Measurements from ENCODE around the gene SIPA1L3.

Gene SIPA1L3

GRCh38 chr19:38036707-38037611 lies 130.0 kb downstream of the SIPA1L3 start:
- Histone ChIP-seq H3K4me3 (ENCODE audit: low read length) (no peak overlapping the region), H3K4me1 (ENCODE audit: low read length) (peaks cover 36% of the 10 kb centered on the region), H3K4me2 (ENCODE audit: low read length) (no peak overlapping the region), H3K9ac (ENCODE audit: low read length) (no peak overlapping the region), H2AFZ (ENCODE audit: low read depth, low read length) (no peak overlapping the region), H3K27me3 (ENCODE audit: low read depth, low read length) (no peaks in the 10 kb centered on the region), H3K27ac (ENCODE audit: low read length) (no peak overlapping the region), H4K20me1 (ENCODE audit: insufficient read depth, low read length) (no peaks in the 10 kb centered on the region), H3K36me3 (replicated peaks; ENCODE audit: low read depth, low read length) (no peaks in the 10 kb centered on the region), H3K79me2 (ENCODE audit: low read length) (peaks cover 7% of the 10 kb centered on the region; the same call in 1 of the 2 replicates), H3K9me3 (ENCODE audit: insufficient read depth, low read length) (no peaks in the 10 kb centered on the region)
- no peak for TF ChIP-seq EZH2phosphoT487 (IDR thresholded peaks at IDR 0.05; ENCODE audit: low read depth)
- TF ChIP-seq, protein P1, sequence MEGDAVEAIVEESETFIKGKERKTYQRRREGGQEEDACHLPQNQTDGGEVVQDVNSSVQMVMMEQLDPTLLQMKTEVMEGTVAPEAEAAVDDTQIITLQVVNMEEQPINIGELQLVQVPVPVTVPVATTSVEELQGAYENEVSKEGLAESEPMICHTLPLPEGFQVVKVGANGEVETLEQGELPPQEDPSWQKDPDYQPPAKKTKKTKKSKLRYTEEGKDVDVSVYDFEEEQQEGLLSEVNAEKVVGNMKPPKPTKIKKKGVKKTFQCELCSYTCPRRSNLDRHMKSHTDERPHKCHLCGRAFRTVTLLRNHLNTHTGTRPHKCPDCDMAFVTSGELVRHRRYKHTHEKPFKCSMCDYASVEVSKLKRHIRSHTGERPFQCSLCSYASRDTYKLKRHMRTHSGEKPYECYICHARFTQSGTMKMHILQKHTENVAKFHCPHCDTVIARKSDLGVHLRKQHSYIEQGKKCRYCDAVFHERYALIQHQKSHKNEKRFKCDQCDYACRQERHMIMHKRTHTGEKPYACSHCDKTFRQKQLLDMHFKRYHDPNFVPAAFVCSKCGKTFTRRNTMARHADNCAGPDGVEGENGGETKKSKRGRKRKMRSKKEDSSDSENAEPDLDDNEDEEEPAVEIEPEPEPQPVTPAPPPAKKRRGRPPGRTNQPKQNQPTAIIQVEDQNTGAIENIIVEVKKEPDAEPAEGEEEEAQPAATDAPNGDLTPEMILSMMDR (IDR thresholded peaks at IDR 0.05; ENCODE audit: low read depth, low read length): no peak

DNA sequence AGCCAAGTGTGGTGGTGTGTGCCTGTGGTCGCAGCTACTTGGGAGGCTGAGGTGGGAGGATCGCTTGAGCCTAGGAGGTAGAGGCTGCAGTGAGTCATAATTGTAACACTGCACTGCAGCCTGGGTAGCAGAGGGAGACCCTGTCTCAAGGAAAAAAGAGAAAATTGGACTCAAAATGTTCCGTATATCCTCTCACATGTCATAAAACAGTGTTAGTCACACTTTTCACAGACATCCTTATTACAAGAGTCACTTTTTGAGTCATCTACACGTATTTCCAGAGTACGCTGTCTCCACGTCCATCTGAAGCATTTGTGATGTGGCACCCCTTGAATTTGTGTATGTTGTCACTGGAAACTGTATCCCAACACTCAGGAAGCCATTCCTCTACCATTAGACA lies 133.0 kb downstream of the SIPA1L3 start:
- H3K9ac ChIP-seq (ENCODE audit: low read length): no peak overlapping the region
- 0 out of 2 replicates have a peak, but pooled peaks cover 4% of the 10 kb centered on the region for H3K79me2 ChIP-seq (ENCODE audit: low read length)
- TF ChIP-seq, protein P1 (IDR thresholded peaks at IDR 0.05; ENCODE audit: low read depth, low read length): no peak
- no peak for TF ChIP-seq EZH2phosphoT487 (IDR thresholded peaks at IDR 0.05; ENCODE audit: low read depth)
- H3K27ac ChIP-seq (ENCODE audit: low read length): no peak overlapping the region
- H3K4me2 ChIP-seq (ENCODE audit: low read length): no peak overlapping the region
- H3K9me3 ChIP-seq (ENCODE audit: insufficient read depth, low read length): no peaks in the 10 kb centered on the region
- no peaks in the 10 kb centered on the region for H4K20me1 ChIP-seq (ENCODE audit: insufficient read depth, low read length)
- H2AFZ ChIP-seq (ENCODE audit: low read depth, low read length): no peak overlapping the region
- no peaks in the 10 kb centered on the region for H3K36me3 ChIP-seq (replicated peaks; ENCODE audit: low read depth, low read length)
- peaks cover 18% of the 10 kb centered on the region for H3K4me1 ChIP-seq (ENCODE audit: low read length)
- H3K4me3 ChIP-seq (ENCODE audit: low read length): no peak overlapping the region
- no peaks in the 10 kb centered on the region for H3K27me3 ChIP-seq (ENCODE audit: low read depth, low read length)

GRCh38 chr19:38042132-38042531 lies 135.1 kb downstream of the SIPA1L3 start:
- Histone ChIP-seq H3K27me3 (ENCODE audit: low read depth, low read length) (no peaks in the 10 kb centered on the region), H3K4me3 (ENCODE audit: low read length) (no peak overlapping the region), H3K9ac (ENCODE audit: low read length) (no peak overlapping the region), H3K4me2 (ENCODE audit: low read length) (no peak overlapping the region), H2AFZ (ENCODE audit: low read depth, low read length) (no peak overlapping the region), H3K9me3 (ENCODE audit: insufficient read depth, low read length) (no peaks in the 10 kb centered on the region), H4K20me1 (ENCODE audit: insufficient read depth, low read length) (no peaks in the 10 kb centered on the region), H3K79me2 (ENCODE audit: low read length) (peaks cover 5% of the 10 kb centered on the region; the same call in 1 of the 2 replicates), H3K27ac (ENCODE audit: low read length) (no peak overlapping the region), H3K4me1 (ENCODE audit: low read length) (peaks cover 32% of the 10 kb centered on the region), H3K36me3 (replicated peaks; ENCODE audit: low read depth, low read length) (no peaks in the 10 kb centered on the region)
- no peak for TF ChIP-seq EZH2phosphoT487 (IDR thresholded peaks at IDR 0.05; ENCODE audit: low read depth)
- TF ChIP-seq, protein P1 (IDR thresholded peaks at IDR 0.05; ENCODE audit: low read depth, low read length): no peak

GRCh38 chr19:38043649-38044144 lies 136.7 kb downstream of the SIPA1L3 start:
- no peak overlapping the region for H2AFZ ChIP-seq (ENCODE audit: low read depth, low read length)
- H3K36me3 ChIP-seq (replicated peaks; ENCODE audit: low read depth, low read length): no peaks in the 10 kb centered on the region
- no peak overlapping the region for H3K4me3 ChIP-seq (ENCODE audit: low read length)
- TF ChIP-seq EZH2phosphoT487 (IDR thresholded peaks at IDR 0.05; ENCODE audit: low read depth): no peak
- TF ChIP-seq, protein P1 (IDR thresholded peaks at IDR 0.05; ENCODE audit: low read depth, low read length): no peak
- H3K9me3 ChIP-seq (ENCODE audit: insufficient read depth, low read length): no peaks in the 10 kb centered on the region
- peaks cover 48% of the 10 kb centered on the region for H3K4me1 ChIP-seq (ENCODE audit: low read length)
- no peaks in the 10 kb centered on the region for H4K20me1 ChIP-seq (ENCODE audit: insufficient read depth, low read length)
- peaks cover 6% of the 10 kb centered on the region; the same call in 1 of the 2 replicates for H3K79me2 ChIP-seq (ENCODE audit: low read length)
- H3K9ac ChIP-seq (ENCODE audit: low read length): no peak overlapping the region
- H3K27me3 ChIP-seq (ENCODE audit: low read depth, low read length): no peaks in the 10 kb centered on the region
- H3K4me2 ChIP-seq (ENCODE audit: low read length): no peak overlapping the region
- H3K27ac ChIP-seq (ENCODE audit: low read length): no peak overlapping the region

Measured in OCI-LY3 (cell line).